SIG-M5 treated with dmso at 0.1 percent for 504 hours (cell line): ENCODE measurements around the gene GRAMD1C.
"Not testable (repeated sequence)": the region's sequence is repeated elsewhere in the genome, so short reads cannot be mapped to it uniquely, and the experiment has no call there.

ENCODE experiments used
- DNase-seq: peaks from one replicate; lab custom pipeline; 2025; ENCODE audit not compliant: unreplicated experiment; lab: John Stamatoyannopoulos, UW

Gene GRAMD1C

GRCh38 chr3:113850391-113850790 is 11.8 kb downstream of the GRAMD1C start:
- DNase-seq = not testable (repeated sequence)

DNA sequence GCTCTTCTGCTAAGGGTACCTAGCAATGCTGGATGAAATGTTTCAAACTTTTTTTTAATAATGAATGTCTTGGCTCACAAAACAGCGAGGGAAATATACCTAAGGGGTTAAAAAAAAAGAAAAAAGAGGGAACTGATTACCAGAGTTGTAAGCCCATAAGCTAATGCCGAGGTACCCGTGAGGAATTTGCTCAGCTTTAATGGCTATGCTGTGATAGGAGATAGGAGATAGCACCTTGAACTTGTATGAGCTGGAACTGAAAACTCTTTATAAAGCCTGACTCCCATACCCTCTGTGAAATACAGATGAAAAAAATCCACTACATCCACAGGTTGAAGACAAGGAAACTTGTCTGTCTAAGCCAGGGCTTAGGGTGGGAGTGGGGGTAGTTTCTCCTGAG is 13.9 kb downstream of the GRAMD1C start:
- DNase-seq = no peak

GRCh38 chr3:113867506-113867905 is 28.9 kb downstream of the GRAMD1C start:
- no peak for DNase-seq

- no peak for DNase-seq
Measured at GRCh38 chr3:113873293-113873692, 34.7 kb downstream of the GRAMD1C start.

DNA sequence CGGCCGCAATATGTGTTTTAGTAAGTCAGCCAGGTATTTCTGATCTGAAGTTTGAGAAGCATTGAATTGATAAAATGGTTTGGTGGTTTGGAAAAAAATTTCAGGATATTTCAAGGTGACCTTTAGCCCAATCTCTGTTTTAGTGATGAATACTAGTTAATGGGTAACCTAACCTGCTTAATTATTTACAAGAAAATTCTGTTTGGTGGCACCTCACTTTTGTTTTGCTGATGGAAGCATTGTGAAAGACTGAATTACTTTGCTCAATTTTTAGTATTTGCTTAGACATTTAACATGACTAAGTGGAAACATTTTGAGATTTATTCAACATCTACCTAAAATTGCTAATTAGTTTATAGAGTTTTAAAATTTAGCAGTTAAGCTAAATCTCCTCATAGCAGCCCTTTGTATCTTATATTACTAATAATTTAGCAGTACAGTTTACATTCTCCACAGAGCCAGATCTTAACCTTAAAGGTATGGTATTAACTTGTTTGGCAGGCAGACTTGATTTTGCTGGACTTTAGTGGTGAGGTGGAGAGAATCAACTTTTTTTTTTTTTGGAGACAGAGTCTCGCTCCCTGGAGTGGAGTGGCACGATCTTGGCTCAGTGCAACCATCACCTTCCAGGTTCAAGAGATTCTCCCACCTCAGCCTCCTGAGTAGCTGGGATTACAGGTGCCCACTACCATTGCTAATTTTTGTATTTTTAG is 35.4 kb downstream of the GRAMD1C start:
- DNase-seq = no peak

DNA sequence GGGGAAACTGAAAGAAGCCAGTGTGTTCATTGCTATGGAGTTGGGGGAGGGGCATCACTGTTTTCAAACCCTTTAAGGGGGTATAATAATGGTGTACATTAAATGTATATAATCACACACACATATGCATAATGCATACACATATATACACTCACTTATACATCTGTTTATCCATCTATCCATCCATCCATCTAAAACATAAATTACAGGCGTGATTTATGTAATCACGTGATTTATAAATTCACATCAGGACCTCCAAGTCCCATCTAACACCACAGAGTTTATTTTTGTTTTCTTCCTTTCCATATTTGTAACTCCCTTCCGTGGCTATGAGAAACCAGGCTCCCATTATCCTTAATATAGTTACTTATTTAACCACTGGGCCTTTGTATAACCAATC is 39.8 kb downstream of the GRAMD1C start:
- DNase-seq = no peak

- DNase-seq = no peak
Measured at GRCh38 chr3:113885050-113885449, 46.5 kb downstream of the GRAMD1C start.

GRCh38 chr3:113890256-113890900 is 51.8 kb downstream of the GRAMD1C start:
- DNase-seq = no peak

- no peak for DNase-seq
Measured at GRCh38 chr3:113894927-113895326, 56.3 kb downstream of the GRAMD1C start.

GRCh38 chr3:113895964-113896363 is 57.4 kb downstream of the GRAMD1C start:
- no peak for DNase-seq

GRCh38 chr3:113896930-113897329 is 58.3 kb downstream of the GRAMD1C start:
- DNase-seq = no peak

- DNase-seq = no peak
Measured at GRCh38 chr3:113897373-113897777, 58.8 kb downstream of the GRAMD1C start.

GRCh38 chr3:113898892-113899291 is 60.3 kb downstream of the GRAMD1C start:
- peak; percentile 95 for DNase-seq

DNA sequence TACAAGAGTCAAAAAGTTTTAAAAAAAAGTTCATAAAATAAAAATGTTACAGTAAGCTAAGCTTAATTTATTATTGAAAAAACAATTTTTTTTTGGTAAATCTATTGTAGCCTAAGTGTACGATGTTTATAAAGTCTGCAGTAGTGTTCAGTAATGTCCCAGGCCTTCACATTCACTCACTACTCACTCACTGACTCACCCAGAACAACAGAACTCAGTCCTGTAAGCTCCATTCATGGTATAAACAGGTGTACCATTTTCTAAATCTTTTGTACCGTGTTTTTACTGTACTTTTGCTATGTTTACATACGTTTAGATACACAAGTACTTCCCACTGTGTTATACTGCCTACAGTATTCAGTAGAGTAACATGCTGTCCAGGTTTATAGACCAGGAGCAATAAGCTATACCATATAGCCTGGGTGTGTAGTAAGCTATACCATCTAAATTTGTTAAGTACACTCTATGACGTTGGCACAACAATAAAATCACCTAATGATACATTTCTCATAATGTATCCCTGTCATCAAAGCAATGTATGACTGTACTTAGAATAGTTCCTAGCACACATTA is 68.1 kb downstream of the GRAMD1C start:
- DNase-seq = no peak

GRCh38 chr3:113908133-113908532 is 69.5 kb downstream of the GRAMD1C start:
- DNase-seq = no peak

DNA sequence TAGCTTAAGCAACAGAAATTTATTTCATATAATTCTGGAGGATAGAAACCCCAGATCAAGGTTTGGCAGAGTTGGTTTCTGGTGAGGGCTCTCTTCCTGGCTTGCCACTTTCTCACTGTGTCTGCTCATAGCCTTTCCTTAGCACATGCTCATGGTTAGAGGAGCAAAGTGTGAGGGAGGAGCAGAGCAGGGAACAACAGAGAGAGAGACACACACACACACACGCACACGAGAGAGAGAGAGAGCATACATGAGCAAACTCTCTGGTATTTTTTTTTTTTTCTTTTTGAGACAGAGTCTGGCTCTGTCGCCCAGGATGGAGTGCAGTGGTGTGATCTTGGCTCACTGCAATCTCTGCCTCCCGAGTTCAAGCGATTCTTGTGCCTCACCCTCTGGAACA is 72.4 kb downstream of the GRAMD1C start:
- DNase-seq = no peak

GRCh38 chr3:113912552-113913236 is 74.1 kb downstream of the GRAMD1C start:
- DNase-seq = peak; percentile 70

- DNase-seq = no peak
Measured at GRCh38 chr3:113914646-113915045, 76.1 kb downstream of the GRAMD1C start.

DNA sequence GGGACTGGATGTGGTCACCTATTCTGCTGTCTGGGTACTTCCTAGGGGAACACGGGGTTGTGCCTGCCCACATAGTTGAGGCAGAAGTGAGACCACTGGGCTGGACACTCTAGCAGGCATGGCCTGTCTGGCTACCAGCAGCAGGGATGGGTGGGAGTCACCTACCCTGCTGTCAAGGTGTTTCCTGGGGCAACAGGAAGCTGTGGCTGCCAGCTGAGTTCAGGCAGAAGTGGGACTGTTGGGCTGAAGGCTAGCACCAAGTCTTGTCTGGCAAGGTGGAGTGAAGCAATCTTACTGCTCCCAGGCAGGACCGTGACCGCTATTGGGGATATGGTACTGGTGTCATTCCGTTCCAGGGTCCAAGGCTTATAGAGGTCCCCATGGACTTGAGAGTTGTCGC is 89.0 kb downstream of the GRAMD1C start:
- DNase-seq = no peak

DNA sequence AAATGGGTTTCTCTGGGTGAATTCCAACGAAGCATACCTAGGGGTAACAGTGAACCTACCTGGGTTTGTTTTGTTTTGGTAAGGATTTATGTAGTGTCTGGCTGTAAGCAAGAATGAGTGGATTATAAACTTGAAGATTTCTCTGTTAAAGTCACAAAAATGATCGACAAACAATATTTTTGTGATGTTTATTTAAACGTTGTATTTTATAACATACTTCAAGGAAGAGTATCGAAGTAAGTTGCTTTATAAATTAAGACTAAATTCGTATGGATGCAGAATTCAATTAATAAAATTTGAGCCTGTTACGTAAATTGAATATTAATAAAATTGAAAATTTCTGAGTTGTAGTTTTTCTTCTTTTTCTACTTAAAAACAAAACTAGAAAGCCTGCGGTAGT is 108.2 kb downstream of the GRAMD1C start:
- DNase-seq = no peak

DNA sequence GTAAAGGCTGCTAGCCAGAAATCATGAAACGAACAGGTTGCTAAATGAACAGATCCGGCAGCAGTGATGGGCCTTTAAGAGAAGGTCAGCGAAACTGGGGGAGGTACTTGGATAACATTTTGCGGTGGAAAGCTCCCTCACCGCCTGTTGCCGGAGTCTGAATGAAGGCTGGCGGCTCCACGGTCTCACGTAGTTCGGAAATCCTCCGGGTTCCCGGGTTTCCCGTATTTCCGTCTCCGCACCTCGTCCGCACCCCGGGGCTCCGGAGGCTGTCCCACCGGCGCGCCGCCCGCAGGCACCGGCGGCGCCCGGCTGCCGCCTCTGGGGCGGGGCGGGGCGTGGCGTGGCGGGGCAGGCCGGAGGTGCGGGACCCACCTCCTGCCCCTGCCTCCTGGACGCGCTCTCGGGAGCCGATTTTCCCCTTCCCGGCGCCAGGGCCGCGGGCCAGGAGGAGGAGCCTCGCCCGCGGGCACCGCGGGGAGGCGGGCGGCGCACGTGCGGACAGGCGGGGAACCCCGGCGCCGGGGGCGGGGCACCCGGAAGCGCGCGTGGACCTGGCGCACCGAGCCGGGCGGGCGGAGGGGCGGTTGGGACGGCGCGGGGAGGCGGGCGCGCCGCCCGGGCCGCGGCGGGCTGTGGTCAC is 108.9 kb downstream of the GRAMD1C start, which contains the start of gene ZDHHC23:
Gene ZDHHC23 (plus strand): TSS at position 642 of the 643 bp plus-strand sequence. CDS start 790 bp downstream, outside the sequence.
- peak; percentile 59 for DNase-seq
